DMS 273 (cell line): ENCODE results near the gene BPIFA2.
"Not testable (repeated sequence)": the region's sequence is repeated elsewhere in the genome, so short reads cannot be mapped to it uniquely, and the experiment has no call there.

Experiments used
- DNase-seq: peaks from one replicate; lab custom pipeline; 2025; ENCODE audit not compliant: unreplicated experiment; lab: John Stamatoyannopoulos, UW

The BPIFA2 gene

GRCh38 chr20:33167859-33168258 lies at the start of gene BPIFA2:
BPIFA2 (plus strand) TSS chr20:33168159; CDS start chr20:33169146, 987 bp downstream.
- DNase-seq = no peak

- DNase-seq = no peak
Observed at GRCh38 chr20:33119725-33120720, 47.9 kb upstream of the BPIFA2 start.

DNA sequence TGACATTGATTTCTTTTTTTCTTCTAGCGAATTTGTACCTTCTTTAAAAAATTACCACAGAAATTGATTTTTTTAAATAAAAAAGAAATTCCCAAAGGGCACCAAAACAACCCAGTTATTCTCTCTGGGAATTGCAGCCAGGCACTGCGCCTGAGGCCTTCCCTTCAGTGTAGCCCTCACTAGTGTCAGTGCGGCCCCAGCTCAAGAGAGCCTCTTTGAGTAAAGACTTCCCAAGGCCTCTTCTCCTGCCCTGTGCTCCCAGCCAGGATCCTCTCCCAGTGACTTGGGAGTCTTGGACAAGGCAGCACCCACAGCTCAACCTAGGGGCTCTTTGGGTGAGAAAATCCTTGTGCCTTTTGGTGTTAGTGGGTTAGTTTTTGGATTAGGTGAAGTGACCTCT lies 47.0 kb upstream of the BPIFA2 start:
- no peak for DNase-seq

- DNase-seq = not testable (repeated sequence)
Observed at GRCh38 chr20:33122297-33122696, 45.7 kb upstream of the BPIFA2 start.

DNA sequence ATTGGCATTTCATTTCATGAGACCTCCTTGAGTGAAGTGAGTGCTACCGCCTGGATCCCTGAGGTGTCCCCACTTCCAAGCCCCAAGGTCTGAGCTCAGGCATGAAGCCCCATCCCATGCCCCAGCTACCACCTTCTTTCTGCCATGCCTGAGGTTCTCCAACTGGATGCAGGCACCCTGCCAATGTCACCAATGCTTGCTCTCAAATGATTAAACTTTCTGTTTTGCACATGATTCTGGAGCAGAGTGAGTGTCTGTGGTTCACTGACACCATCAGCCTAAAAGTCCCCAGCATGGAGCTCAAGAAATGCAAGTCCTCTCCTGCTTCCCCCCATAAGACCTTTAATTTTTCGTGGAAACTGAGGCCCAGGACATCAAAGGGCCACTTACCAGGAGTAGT lies 43.7 kb upstream of the BPIFA2 start:
- DNase-seq = no peak

DNA sequence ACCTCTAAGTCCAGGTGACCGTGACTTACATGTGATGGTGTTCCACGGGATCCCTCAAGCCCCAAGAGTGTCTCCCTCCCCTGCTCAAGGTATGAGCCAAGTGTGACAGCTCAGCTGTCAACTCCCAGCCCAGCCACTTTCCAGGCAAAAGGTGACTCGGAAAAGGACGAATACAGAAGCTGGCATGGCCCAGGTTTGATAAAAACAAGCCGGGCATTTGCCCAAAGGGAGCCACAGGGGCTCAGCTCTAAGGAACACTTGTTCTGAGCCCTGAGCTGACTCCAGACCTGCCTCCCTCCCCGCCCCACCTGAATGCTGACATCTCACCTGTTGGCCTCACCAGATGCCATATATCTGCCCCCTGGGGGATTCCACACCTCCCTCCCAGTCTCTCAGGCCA lies 43.0 kb upstream of the BPIFA2 start:
- DNase-seq = no peak

GRCh38 chr20:33125983-33126382 lies 42.0 kb upstream of the BPIFA2 start:
- DNase-seq = no peak

DNA sequence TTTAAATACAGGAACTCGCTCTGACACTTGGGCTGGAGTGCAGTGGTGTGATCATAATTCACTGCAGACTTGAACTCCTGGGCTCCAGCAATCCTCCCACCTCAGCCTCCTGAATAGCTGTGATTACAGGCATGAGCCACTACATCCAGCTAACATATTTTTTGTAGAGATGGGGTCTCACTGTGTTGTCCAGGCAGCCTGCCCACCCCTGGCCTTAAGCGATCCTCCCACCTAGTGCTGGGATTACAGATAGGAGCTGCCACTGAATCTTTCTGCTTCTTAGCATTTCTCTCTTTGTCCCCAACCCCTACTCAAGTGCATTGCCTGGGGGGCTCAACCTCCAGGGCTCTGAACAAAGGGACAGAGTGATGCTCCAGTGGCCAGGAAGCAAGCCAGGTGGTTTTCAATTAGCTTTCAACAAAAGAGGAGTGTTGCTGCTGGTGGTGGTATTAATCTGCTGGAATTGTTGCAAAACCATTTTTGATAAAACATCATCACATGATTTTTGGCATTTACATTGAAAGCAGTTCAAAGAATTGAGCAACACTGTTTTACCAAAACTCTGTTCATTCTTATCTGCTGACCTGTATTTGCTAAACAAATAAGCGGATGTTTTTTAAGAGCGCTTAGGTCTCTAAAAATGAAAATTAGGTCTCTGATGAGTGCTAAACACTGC lies 40.4 kb upstream of the BPIFA2 start:
- no peak for DNase-seq

- DNase-seq = no peak
Observed at GRCh38 chr20:33130568-33131061, 37.3 kb upstream of the BPIFA2 start.

DNA sequence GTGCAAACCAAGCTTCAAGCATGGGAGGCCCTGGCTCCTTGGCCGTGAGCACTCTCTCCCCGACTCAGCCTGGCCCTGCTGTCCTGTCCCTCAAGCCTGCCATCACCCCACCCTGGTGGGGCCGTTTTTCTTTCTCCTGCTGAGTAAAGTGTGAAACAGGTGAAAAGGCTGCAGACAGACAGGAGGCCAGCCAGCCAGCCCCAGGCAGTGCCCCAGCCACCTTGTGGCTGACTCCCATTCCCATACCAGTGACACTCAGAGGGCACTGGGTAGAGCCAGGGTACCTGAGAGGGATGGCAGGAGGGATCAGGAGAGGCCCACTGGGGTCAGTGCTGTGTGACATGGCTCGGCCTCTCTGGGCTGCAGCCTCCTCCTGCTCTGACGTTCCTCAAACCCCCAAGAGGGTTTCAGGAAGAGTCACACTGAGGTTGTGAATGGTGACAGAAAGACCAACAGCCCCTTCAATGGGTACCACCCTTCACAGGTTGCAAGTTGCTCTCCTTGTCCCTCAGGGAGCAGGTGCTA lies 35.9 kb upstream of the BPIFA2 start:
- no peak for DNase-seq

- DNase-seq = no peak
Observed at GRCh38 chr20:33132513-33133372, 35.2 kb upstream of the BPIFA2 start.

- DNase-seq = no peak
Observed at GRCh38 chr20:33133373-33133941, 34.5 kb upstream of the BPIFA2 start.

DNA sequence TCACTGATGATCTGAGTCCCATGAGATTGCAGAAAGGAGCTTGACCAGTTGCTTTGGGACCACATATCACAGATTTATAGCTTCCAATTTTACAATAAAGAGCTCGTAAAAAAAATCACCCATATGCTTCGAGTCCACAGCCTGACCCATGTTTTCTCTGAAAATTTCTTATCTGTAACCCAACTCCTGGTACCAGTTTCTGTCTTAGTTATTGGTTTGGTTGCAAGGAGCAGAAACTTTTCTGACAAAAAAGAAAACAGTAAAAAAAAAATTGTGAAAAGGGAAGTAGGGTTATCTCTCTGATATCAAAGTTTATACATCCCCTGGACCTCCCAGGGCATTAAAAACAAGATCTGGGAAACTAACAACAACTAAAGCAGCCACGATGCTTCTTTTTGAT lies 30.8 kb upstream of the BPIFA2 start:
- no peak for DNase-seq

- DNase-seq = no peak
Observed at GRCh38 chr20:33139467-33139866, 28.5 kb upstream of the BPIFA2 start.

DNA sequence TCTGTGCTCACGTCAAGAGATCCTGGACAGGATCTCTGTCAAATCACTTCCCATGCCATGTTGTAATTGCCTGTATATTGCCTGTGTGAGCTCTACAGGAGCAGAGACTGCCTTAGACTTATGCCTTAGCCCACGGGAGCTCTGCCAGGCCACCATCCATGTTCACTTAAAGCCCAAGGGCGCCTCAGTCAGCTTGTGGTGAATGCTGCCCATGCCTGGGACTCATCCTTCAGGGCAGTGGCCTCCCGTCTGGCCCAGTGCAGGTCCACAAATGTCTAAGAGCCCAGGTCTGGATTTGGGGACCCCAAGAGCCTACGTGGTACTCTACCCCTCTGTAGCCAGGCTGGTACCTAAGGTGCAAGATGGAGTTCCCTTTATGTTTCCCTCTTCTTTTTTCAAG lies 22.4 kb upstream of the BPIFA2 start:
- DNase-seq = no peak

GRCh38 chr20:33147299-33147698 lies 20.7 kb upstream of the BPIFA2 start:
- DNase-seq = no peak

- no peak for DNase-seq
Observed at GRCh38 chr20:33148040-33148439, 19.9 kb upstream of the BPIFA2 start.

DNA sequence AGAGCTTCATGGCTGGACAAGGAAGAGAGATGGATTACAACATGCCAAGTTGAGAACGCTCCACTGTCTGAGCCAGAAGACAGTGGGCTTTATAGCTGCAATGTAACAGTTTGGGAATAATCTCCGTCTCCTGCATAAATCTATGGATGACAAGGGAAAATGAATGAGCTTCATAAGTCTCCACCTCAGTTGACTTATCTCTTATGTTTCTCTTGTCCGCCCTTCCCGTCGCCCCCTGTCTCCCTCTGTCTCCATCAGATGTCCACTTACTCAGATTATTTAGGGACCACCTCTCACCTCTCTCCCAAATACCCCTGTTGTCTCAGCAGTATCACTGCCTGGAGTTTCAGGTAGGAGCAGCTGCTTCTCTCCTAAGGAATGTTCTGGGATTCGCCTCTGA lies 13.7 kb upstream of the BPIFA2 start:
- no peak for DNase-seq

- DNase-seq = no peak
Observed at GRCh38 chr20:33158637-33159385, 9.1 kb upstream of the BPIFA2 start.

DNA sequence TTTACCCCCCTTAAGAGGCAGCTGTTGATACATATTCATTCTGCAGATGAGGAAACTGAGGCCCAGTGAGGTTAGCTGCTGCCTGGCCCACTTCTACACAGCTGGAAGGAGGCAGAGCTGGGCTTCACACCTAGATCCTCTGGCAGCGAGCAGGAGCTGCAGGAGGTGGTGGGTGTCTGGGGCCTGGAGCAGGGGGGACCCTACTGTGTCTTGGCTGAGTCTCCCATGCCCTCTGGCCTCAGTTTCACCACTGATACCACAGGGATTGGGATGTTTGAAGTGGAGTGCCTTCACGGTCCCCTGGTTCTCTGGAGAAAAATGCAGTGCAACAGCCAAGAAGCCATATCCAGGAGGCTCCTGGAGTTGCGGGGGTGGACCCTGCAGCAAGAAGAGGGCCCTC lies 8.2 kb upstream of the BPIFA2 start:
- DNase-seq = no peak
